ENCODE data around the gene MS4A2. TPM values are rescaled to one million over a fixed set of nuclear protein-coding genes. Genes with fewer than 3 reads are reported as not detected.

The MS4A2 gene
- total RNA-seq, 2 donors from 2014 or later, result 0.26 to 0.33 TPM

GRCh38 chr11:60118338-60118737 is 29.9 kb downstream of the MS4A2 start:
- TF ChIP-seq CTCF (IDR thresholded peaks at IDR 0.05) (no peak), POLR2A (IDR thresholded peaks at IDR 0.05) (no peak)
- DNase-seq (no peak), ATAC-seq (no peak)
- Histone ChIP-seq H3K9me3 (no peaks in the 10 kb centered on the region), H3K4me3 (no peak overlapping the region), H3K27me3 (no peaks in the 10 kb centered on the region), H3K36me3 (replicated peaks in 1 of 2; ENCODE audit: insufficient read depth in 1 of 2, low read depth in 2 of 2) (no peaks in the 10 kb centered on the region), H3K4me1 (no peaks in the 10 kb centered on the region), H3K27ac (no peak overlapping the region)
- WGBS, 2 donors, result 32 to 45% methylated on average over 2 of the region's 2 CpGs
- intact Hi-C loops (cut with DNase I), result no loop called here

- TF ChIP-seq CTCF (IDR thresholded peaks at IDR 0.05) (no peak), POLR2A (IDR thresholded peaks at IDR 0.05) (no peak)
- DNase-seq (no peak), ATAC-seq (no peak)
- Histone ChIP-seq H3K9me3 (no peaks in the 10 kb centered on the region), H3K27me3 (no peaks in the 10 kb centered on the region), H3K36me3 (replicated peaks in 1 of 2; ENCODE audit: insufficient read depth in 1 of 2, low read depth in 2 of 2) (no peaks in the 10 kb centered on the region), H3K27ac (no peak overlapping the region), H3K4me1 (no peaks in the 10 kb centered on the region), H3K4me3 (no peak overlapping the region)
- 66 to 84% methylated on average over 2 of the region's 2 CpGs for WGBS, 2 donors
- intact Hi-C loops (cut with DNase I), result no loop called here
Measured at GRCh38 chr11:60119710-60120109, 31.2 kb downstream of the MS4A2 start.

- peak in 2 of 4 donors; percentile 3 to 14 for DNase-seq
- Histone ChIP-seq H3K27me3 (no peaks in the 10 kb centered on the region), H3K4me1 (no peaks in the 10 kb centered on the region), H3K4me3 (no peak overlapping the region), H3K27ac (no peak overlapping the region), H3K9me3 (no peaks in the 10 kb centered on the region), H3K36me3 (replicated peaks in 1 of 2; ENCODE audit: insufficient read depth in 1 of 2, low read depth in 2 of 2) (no peaks in the 10 kb centered on the region)
- no peak for ATAC-seq
- intact Hi-C loops (cut with DNase I), result no loop called here
- no peak for TF ChIP-seq CTCF (IDR thresholded peaks at IDR 0.05)
- no peak for TF ChIP-seq POLR2A (IDR thresholded peaks at IDR 0.05)
- WGBS, 2 donors, result 86 to 90% methylated on average over 1 to 2 of the region's 2 CpGs
Measured at GRCh38 chr11:60121264-60121663, 32.8 kb downstream of the MS4A2 start.

GRCh38 chr11:60122414-60123036 is 34.1 kb downstream of the MS4A2 start:
- intact Hi-C loops (cut with DNase I), result no loop called here
- H3K4me1 ChIP-seq, result no peaks in the 10 kb centered on the region
- ATAC-seq, result no peak
- WGBS, 2 donors, result 64 to 66% methylated on average over 3 of the region's 3 CpGs
- no peaks in the 10 kb centered on the region for H3K9me3 ChIP-seq
- H3K27ac ChIP-seq, result no peak overlapping the region
- H3K4me3 ChIP-seq, result no peak overlapping the region
- DNase-seq, result no peak
- TF ChIP-seq POLR2A (IDR thresholded peaks at IDR 0.05) (no peak), CTCF (IDR thresholded peaks at IDR 0.05) (no peak)
- no peaks in the 10 kb centered on the region for H3K27me3 ChIP-seq
- H3K36me3 ChIP-seq (replicated peaks in 1 of 2; ENCODE audit: insufficient read depth in 1 of 2, low read depth in 2 of 2), result no peaks in the 10 kb centered on the region

- H3K27me3 ChIP-seq, result no peaks in the 10 kb centered on the region
- DNase-seq, result no peak
- H3K4me1 ChIP-seq, result peaks cover 6% of the 10 kb centered on the region
- 61 to 66% methylated on average over 11 of the region's 11 CpGs for WGBS, 2 donors
- H3K4me3 ChIP-seq, result no peak overlapping the region
- ATAC-seq, result no peak
- no peak overlapping the region for H3K27ac ChIP-seq
- H3K9me3 ChIP-seq, result no peaks in the 10 kb centered on the region
- intact Hi-C loops (cut with DNase I), result no loop called here
- H3K36me3 ChIP-seq (replicated peaks in 1 of 2; ENCODE audit: insufficient read depth in 1 of 2, low read depth in 2 of 2), result no peaks in the 10 kb centered on the region
- TF ChIP-seq POLR2A (IDR thresholded peaks at IDR 0.05) (no peak), CTCF (IDR thresholded peaks at IDR 0.05) (no peak)
Measured at GRCh38 chr11:60124802-60125432, 36.5 kb downstream of the MS4A2 start.

Measured in body of pancreas (tissue), 4 donors.